Osteoblast (primary cell): ENCODE measurements around the gene WNT7B. TPM values are rescaled to one million over a fixed set of nuclear protein-coding genes. Genes with fewer than 3 reads are reported as not detected.
A peak's percentile ranks its signal among the peaks of the same experiment; 100 is the strongest.

Source experiments
- DNase-seq: peaks from one replicate; pipeline ENCODE4 v3.0.0; 2011; ENCODE audit warnings: low spot score, mixed read lengths; ENCODE audit not compliant: insufficient read length; ENCODE audit errors: missing footprints
- H2AFZ ChIP-seq: 2 replicates; pipeline ENCODE4 v1.6.0; 2011; ENCODE audit warnings: mild to moderate bottlenecking, low read length
- H3K27ac ChIP-seq: 2 replicates; pipeline ENCODE4 v1.5.1; 2011; ENCODE audit warnings: mild to moderate bottlenecking, low read depth, low read length, moderate library complexity
- H3K27me3 ChIP-seq: 2 replicates; pipeline ENCODE4 v1.6.0; 2012; ENCODE audit warnings: mild to moderate bottlenecking, control low read depth, inconsistent platforms, low read length, moderate library complexity; ENCODE audit not compliant: insufficient read depth
- H3K36me3 ChIP-seq: 2 replicates; pipeline ENCODE4 v1.5.1; 2011; ENCODE audit warnings: mild to moderate bottlenecking, low read length, control low read depth, moderate library complexity; ENCODE audit not compliant: insufficient read depth
- H3K4me1 ChIP-seq: 2 replicates; pipeline ENCODE4 v1.5.1; 2011; ENCODE audit warnings: mild to moderate bottlenecking, low read length, control low read depth, moderate library complexity; ENCODE audit not compliant: insufficient read depth
- H3K4me2 ChIP-seq: 2 replicates; pipeline ENCODE4 v1.6.0; 2011; ENCODE audit warnings: mild to moderate bottlenecking, low read length; ENCODE audit not compliant: insufficient read depth
- H3K4me3 ChIP-seq: fragments of 200-600 bp; sonication (generic); 3 replicates; pipeline ENCODE4 v1.5.1; 2012; ENCODE audit warnings: mild to moderate bottlenecking, low read length, inconsistent platforms; ENCODE audit not compliant: insufficient read depth
- H3K79me2 ChIP-seq: 2 replicates; pipeline ENCODE4 v1.6.0; 2012; ENCODE audit warnings: mild to moderate bottlenecking, low read length, control low read depth, inconsistent platforms; ENCODE audit not compliant: insufficient read depth
- H3K9me3 ChIP-seq: 2 replicates; pipeline ENCODE4 v1.5.1; 2011; ENCODE audit warnings: low read depth, low read length, control low read depth
- H4K20me1 ChIP-seq: 2 replicates; pipeline ENCODE4 v1.6.0; 2012; ENCODE audit warnings: mild to moderate bottlenecking, low read length, control low read depth; ENCODE audit not compliant: insufficient read depth
- CTCF ChIP-seq: IDR thresholded peaks from 2 replicates; pipeline ENCODE4 v1.5.1; 2011; ENCODE audit warnings: mild to moderate bottlenecking, low read depth, low read length, moderate library complexity; ENCODE audit errors: extremely low read depth
- total RNA-seq: library from RNA; depleted of rRNA; stranded (reverse); fragments of >200 nt; gene quantifications from 2 replicates; pipeline ENCODE4 v1.2.3, GENCODE V29; 2012

Gene WNT7B
- total RNA-seq, 1 donor = not detected

GRCh38 chr22:45964372-45964771 lies 12.6 kb downstream of the WNT7B start:
- Histone ChIP-seq H3K4me1 (peaks cover 11% of the 10 kb centered on the region), H2AFZ (no peak overlapping the region), H3K4me3 (no peak overlapping the region), H4K20me1 (peaks cover under 1% of the 10 kb centered on the region), H3K27ac (no peak overlapping the region), H3K4me2 (no peak overlapping the region), H3K27me3 (no peaks in the 10 kb centered on the region), H3K36me3 (no peaks in the 10 kb centered on the region), H3K9me3 (no peaks in the 10 kb centered on the region), H3K79me2 (no peaks in the 10 kb centered on the region)
- DNase-seq = no peak
- no peak for TF ChIP-seq CTCF

GRCh38 chr22:45963821-45964220 lies 13.1 kb downstream of the WNT7B start:
- no peaks in the 10 kb centered on the region for H3K27me3 ChIP-seq
- H3K27ac ChIP-seq = no peak overlapping the region
- no peaks in the 10 kb centered on the region for H3K9me3 ChIP-seq
- TF ChIP-seq CTCF = no peak
- no peak overlapping the region for H2AFZ ChIP-seq
- no peaks in the 10 kb centered on the region for H3K36me3 ChIP-seq
- no peaks in the 10 kb centered on the region for H4K20me1 ChIP-seq
- H3K4me3 ChIP-seq = no peak overlapping the region
- DNase-seq = peak; percentile 76
- no peaks in the 10 kb centered on the region for H3K79me2 ChIP-seq
- H3K4me1 ChIP-seq = peaks cover 6% of the 10 kb centered on the region
- H3K4me2 ChIP-seq = no peak overlapping the region

GRCh38 chr22:45962756-45963324 lies 14.1 kb downstream of the WNT7B start:
- Histone ChIP-seq H3K27ac (no peak overlapping the region), H3K27me3 (no peaks in the 10 kb centered on the region), H2AFZ (no peak overlapping the region), H3K36me3 (no peaks in the 10 kb centered on the region), H3K4me1 (no peaks in the 10 kb centered on the region), H3K79me2 (no peaks in the 10 kb centered on the region), H3K4me3 (no peak overlapping the region), H3K9me3 (no peaks in the 10 kb centered on the region), H3K4me2 (no peak overlapping the region), H4K20me1 (no peaks in the 10 kb centered on the region)
- DNase-seq = peak; percentile 81
- no peak for TF ChIP-seq CTCF

GRCh38 chr22:45962434-45962718 lies 14.6 kb downstream of the WNT7B start:
- Histone ChIP-seq H2AFZ (no peak overlapping the region), H3K4me2 (no peak overlapping the region), H4K20me1 (no peaks in the 10 kb centered on the region), H3K36me3 (no peaks in the 10 kb centered on the region), H3K4me1 (no peaks in the 10 kb centered on the region), H3K27me3 (no peaks in the 10 kb centered on the region), H3K79me2 (no peaks in the 10 kb centered on the region), H3K4me3 (no peak overlapping the region), H3K27ac (no peak overlapping the region), H3K9me3 (no peaks in the 10 kb centered on the region)
- no peak for TF ChIP-seq CTCF
- DNase-seq = peak; percentile 71
